Lung microvascular endothelial cell (primary cell): ENCODE data around the gene KLK3. TPM values are rescaled to one million over a fixed set of nuclear protein-coding genes. Genes with fewer than 3 reads are reported as not detected.

Experiments used
- DNase-seq, 2 donors: peaks; one replicate each; pipeline versions ENCODE4 v3.0.0 to v3.0.0-alpha.2; 2010; ENCODE audit warnings: low read depth in 2 of 2
- total RNA-seq: library from RNA; depleted of rRNA; stranded (reverse); fragments of >200 nt; gene quantifications from 2 replicates; pipeline ENCODE4 v1.2.1, GENCODE V29; 2014

The KLK3 gene
- total RNA-seq, 1 donor from 2014 or later = not detected

- no peak for DNase-seq
Measured at GRCh38 chr19:50898018-50898417, 43.3 kb downstream of the KLK3 start.

GRCh38 chr19:50899569-50899968, 44.9 kb downstream of the KLK3 start:
- DNase-seq = no peak

- DNase-seq = no peak
Measured at GRCh38 chr19:50902640-50903039, 47.9 kb downstream of the KLK3 start.

DNA sequence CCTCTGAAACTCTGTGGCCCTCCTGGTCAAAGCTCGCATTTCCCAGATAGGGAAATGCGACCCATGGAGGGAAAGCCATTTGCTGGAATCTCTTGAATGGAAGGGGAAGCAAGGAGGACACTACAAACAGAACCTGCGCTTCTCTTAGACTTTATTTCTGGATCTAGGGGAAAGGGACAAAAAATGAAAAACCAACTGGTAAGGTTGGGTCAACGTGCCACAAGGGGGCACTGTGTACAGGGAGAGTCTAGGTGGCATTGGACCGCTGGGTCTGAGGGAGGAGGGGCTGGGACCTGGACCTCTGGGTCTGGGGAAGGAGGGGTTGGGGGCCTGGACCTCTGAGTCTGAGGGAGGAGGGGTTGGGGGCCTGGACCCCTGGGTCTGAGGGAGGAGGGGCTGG, 51.5 kb downstream of the KLK3 start:
- DNase-seq = peak; percentile 32 to 47

DNA sequence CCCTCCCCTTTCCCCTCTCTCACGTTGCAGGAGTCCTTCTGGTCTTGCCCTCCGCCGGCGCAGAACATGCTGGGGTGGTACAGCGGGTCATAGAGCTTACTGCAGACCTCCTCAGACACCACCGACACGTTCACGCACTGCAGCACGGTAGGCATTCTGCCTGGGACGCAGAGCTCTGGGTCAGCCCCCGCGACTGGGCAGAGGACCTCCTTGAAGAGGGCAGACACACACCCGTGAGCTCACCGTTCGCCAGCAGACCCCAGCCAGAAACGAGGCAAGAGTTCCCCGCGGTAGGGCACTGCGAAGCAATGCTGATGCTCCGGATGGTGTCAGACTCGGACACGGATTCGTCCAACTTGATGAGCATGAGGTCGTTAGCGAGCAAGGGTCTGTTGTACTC, 53.6 kb downstream of the KLK3 start:
- DNase-seq = no peak

DNA sequence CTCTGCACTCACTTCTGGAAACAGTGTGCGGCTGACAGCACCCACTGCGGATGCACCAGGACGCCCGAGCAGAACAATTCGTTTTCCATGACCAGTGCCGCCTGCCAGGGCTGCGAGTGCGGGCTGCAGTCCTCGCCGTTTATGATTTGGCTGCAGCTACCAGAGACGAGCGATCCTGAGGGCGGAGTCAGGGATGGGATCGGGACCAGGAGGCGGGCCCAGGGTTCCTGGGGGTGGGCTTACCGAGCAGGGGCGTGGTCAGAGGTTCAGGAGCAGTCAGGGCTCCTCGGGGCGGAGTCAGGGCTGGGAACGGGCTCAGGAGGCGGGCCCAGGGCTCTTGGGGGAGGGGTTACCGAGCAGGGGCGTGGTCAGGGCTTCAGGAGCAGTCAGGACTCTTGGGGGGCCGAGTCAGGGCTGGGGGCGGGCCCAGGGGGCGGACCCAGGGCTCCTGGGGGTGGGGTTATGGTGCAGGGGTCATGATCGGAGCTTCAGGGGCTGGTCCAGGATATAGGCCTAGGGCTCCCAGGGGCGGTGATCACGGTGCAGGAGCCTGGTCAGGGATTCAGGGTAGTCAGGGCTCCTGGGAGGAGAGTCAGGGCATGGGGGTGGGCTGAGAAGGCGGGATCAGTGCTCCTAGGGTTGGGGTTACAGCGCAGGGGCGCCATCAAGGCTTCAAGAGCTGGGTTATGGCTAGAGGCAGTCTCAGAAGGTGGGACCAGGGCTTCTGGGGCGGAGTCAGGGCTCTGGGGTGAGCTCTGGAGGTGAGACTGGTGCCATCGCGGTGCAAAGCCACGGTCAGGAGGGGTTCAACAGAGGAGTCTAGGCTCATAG, 54.7 kb downstream of the KLK3 start:
- peak; percentile 61 to 67 for DNase-seq

Other genes starting within 250 kb of the KLK3 start
- gene SYT3, start 215.0 kb upstream of the KLK3 start, total RNA-seq = under 0.01 TPM in 2 replicates
- gene C19orf81, start 205.5 kb upstream of the KLK3 start, total RNA-seq = 0.65 TPM in 1 of 2 replicates, not detected in the other
- 0.22 TPM in 1 of 2 replicates, not detected in the other for gene SHANK1, start 135.1 kb upstream of the KLK3 start, total RNA-seq
- 0.40 and 2.6 TPM in 2 replicates for gene CLEC11A, start 131.6 kb upstream of the KLK3 start, total RNA-seq
- not detected in 2 replicates for gene GPR32, start 84.5 kb upstream of the KLK3 start, total RNA-seq
- not detected in 2 replicates for gene ACP4, start 64.5 kb upstream of the KLK3 start, total RNA-seq
- not detected in 2 replicates for gene KLK1, start 31.1 kb upstream of the KLK3 start, total RNA-seq
- not detected in 2 replicates for gene KLK15, start 21.3 kb upstream of the KLK3 start, total RNA-seq
- not detected in 2 replicates for gene KLK2, start 18.5 kb downstream of the KLK3 start, total RNA-seq
- not detected in 2 replicates for gene KLK4, start 56.5 kb downstream of the KLK3 start, total RNA-seq
- gene KLK5, start 98.1 kb downstream of the KLK3 start, total RNA-seq = not detected in 2 replicates
- gene KLK6, start 114.7 kb downstream of the KLK3 start, total RNA-seq = not detected in 2 replicates
- gene KLK7, start 129.0 kb downstream of the KLK3 start, total RNA-seq = not detected in 2 replicates
- not detected in 2 replicates for gene KLK8, start 146.7 kb downstream of the KLK3 start, total RNA-seq
- under 0.01 TPM in 1 of 2 replicates, not detected in the other for gene KLK10, start 164.8 kb downstream of the KLK3 start, total RNA-seq
- gene KLK11, start 171.7 kb downstream of the KLK3 start, total RNA-seq = not detected in 2 replicates
- gene KLK12, start 180.1 kb downstream of the KLK3 start, total RNA-seq = not detected in 2 replicates
- not detected in 2 replicates for gene KLK13, start 210.2 kb downstream of the KLK3 start, total RNA-seq
- gene KLK14, start 228.0 kb downstream of the KLK3 start, total RNA-seq = not detected in 2 replicates